HepG2 (cell line): Measurements from ENCODE around the gene CBX6.

ENCODE experiments used
- CTCF ChIP-seq: sonication (generic); formaldehyde crosslinking; IDR thresholded peaks from 2 replicates; pipeline ENCODE4 v1.5.0; 2020; ENCODE audit warnings: mild to moderate bottlenecking, missing genetic modification reagents, moderate library complexity
- POLR2A ChIP-seq, 2 experiments: IDR thresholded peaks; 2 replicates each; pipeline ENCODE4 v1.6.1; 2011; ENCODE audit warnings: low read depth in 2 of 2, low read length in 2 of 2, mild to moderate bottlenecking in 1 of 2, moderate library complexity in 1 of 2; ENCODE audit not compliant: insufficient read depth in 1 of 2

GRCh38 chr22:38870312-38870741 is 1.7 kb downstream of the CBX6 start:
- peak; percentile 91 for TF ChIP-seq CTCF (CRISPR knock-in tag)
- no peak for TF ChIP-seq POLR2A (IDR thresholded peaks at IDR 0.05; ENCODE audit: insufficient read depth in 1 of 2, low read depth in 2 of 2, low read length in 2 of 2)
